HG02852 (cell line): ENCODE data around the gene MDGA2.

Source experiments
- ATAC-seq: cut with Tn5 transposase; IDR thresholded peaks from one replicate; pipeline ENCODE4 v1.9.1; 2021; ENCODE audit warnings: mild to moderate bottlenecking, moderate library complexity; ENCODE audit not compliant: unreplicated experiment

Gene MDGA2

DNA sequence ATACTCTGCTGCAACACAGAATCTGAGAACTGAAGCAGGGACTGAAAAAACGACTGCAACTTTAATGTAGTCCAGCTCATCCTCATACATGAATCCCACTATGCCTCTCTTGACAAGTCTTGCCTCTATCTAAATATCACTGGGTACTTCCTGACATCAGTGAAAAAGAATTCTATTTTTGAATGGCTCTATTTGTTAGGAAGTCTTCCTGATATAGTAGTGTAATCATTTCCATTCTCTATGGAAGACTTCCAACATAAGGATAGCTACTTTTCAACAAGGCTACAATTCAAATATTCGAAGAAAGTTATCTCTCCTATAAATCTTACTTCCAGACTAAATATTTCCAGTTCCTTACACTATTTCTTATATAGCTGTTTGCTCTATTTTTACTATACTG, 167.5 kb downstream of the MDGA2 start:
- no peak for ATAC-seq

DNA sequence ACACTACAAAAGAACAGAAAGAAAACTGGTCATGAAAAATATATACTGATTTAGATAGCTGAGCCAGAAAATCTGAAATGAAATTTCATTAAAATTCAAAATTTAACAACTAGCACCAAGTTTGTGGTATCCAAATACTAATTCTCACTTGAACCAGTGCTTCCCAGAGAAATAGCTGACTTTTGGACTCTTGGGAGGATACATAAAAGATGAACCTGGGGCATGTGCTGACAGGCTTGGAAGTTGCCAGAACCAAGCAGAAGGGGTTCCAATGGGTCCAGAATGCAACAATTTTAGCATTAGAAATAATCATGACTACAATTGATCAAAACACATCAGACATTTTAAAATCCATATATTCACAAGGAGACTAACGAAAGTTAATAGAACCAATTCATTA, 175.0 kb downstream of the MDGA2 start:
- ATAC-seq = no peak

DNA sequence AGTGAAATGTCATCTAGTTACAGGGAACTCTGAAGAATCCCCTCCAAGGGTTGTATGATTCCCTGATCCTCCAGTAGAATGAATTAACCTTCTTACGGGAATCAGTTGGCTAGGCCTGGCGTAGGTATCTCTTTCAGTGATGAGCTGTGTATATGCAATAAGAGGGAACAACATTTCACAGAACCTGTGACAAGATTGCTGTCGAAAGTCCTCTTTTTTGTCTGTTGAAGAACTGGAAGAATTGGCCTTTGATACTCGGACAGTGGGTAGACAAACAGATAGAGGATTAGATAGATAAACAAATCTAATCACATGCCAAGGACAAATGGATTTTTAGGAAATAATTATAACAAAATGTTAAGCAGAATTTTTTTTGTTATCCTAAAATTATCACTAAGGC, 184.6 kb downstream of the MDGA2 start:
- ATAC-seq = no peak

DNA sequence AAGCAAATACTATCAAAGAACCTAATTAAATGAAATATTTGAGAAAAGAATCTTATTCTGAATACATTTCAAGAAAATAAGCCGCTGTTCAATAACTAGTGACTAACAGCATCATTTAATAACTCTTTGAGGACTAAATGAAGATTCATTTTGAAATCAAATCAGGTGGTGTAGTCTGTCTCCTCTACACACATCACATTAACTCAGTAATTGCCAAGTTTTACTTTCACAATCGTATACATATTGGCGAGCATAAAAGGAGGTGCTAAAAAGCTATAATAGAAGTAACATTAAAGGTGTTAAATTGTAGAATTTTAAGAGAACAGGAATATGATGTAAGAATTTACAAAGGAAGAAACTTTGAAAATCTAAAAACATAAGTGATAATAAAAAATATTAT, 185.1 kb downstream of the MDGA2 start:
- ATAC-seq = no peak

DNA sequence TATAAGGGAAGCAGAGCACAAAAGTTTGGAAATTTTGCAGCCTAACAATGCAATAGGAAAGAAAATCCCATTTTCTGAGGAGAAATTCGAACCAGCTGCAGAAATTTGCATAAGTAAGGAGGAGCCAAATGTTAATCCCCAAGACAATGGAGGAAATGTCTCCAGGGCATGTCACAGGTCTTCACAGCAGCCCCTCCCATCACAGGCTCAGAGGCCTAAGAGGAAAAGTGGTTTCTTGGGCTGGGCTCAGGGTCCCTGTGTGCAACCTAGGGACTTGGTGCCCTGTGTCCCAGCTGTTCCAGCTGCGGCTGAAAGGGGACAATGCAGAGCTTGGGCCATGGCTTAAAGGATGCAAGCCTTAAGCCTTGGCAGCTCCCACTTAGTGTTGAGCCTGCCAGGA, 190.0 kb downstream of the MDGA2 start:
- no peak for ATAC-seq

DNA sequence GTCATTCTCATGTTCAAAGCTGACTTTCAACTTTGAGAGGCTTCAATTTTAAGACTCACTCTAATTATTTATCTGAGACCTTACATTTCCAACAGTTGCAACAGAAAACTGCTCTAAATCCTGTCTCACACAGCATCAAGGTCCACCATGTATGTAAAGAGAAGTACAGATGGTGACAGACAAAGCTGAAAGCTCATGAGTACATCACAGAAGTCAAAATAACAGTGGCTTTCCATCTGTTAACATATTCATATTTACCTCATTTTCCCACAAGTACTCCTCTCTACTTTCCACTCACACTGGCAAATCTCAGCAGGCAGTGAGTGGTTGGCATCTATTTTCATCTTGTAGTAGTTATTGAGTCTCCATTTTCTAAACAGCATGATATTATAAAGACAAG, 192.0 kb downstream of the MDGA2 start:
- ATAC-seq = no peak

DNA sequence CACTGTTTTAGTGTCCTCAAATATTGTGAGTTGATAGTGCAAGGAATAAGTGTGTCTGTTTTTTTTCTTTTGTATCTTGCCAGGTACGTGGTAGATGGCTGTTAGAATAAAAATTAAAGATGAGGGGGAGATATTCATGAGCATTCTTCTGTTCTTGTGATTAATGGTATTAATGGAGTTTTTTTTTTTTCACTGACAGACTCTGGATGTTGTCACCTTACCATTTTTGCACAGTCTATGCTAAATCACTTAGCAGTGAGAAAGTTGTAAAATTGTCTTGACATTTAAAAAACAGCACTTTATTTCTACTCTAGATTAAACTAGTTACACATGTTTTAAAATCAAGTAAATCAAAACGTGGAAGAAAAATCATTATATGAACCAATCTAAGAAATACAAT, 204.3 kb downstream of the MDGA2 start:
- ATAC-seq = no peak

DNA sequence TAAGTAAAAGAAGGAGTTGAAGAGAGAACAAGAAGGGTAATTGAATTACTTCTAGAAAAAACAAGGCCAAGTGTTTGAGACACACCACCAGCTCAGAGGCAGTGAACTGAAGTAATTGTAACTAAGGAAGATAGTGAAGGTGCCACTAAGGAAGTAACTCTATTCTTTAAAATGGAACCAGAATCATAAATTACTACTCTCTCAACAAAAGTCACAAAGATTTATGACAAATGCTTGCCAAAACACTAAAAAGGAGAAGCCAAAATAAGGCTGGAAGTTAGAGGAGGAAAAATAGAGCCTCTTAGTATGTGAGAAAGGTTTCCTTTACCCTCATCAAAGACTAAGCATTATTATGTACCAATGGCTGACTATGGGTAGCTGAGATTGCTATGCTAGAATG, 208.5 kb downstream of the MDGA2 start:
- ATAC-seq = no peak

DNA sequence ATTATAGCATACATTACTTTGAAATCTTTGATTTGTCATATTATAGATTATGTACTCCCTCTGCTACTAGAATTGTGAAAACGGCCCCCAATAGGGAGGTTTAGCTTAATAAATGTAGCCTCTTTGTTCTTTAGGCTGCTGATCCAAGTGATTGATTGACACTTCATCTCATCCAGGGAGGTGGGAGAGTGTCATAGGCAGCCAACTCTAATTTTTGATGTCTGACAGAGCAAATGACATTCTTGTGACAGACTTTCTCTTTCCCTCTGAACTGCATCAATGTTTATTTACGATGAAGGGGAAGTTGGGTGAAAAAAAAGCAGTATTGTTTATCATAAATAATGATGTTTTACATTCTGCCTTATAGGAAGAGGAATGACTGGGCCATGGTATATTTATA, 221.4 kb downstream of the MDGA2 start:
- no peak for ATAC-seq

DNA sequence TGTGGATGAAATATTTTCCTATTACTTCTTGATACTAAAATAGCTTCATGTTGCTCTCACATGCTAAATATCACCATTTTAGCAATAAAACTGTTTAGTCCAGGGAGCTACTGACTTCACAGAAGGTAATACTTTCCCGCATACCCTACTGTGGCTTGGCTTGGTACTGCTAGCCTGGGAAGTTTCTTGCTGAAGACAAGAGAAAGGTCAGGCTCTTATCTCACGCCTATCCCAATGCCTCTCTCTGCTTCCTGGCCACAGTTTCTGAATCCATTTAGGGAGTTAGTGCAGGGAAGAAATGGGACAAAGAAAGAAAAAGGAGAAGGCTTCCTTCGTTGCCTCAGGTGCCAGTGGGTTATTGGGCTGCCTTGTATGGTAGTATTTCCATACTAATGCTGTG, 228.3 kb downstream of the MDGA2 start:
- no peak for ATAC-seq

DNA sequence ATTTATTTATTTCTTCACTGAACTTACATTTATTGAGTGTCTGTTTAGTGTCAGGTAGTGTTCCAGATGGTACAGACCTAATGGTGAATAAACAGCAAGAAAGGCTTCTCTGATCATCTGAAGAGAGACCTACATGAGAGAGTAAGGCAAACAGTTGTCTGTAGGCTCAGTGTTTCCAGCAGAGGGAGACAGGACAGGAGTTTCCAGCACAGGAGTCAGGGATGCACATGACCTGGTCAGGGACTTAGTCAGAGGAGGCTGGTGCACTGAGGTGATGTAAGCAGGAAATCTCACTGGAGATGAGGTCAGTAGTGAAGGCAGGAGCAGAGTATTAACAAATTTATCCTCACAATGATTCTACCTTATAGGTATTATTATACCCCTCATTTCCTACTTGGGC, 233.2 kb downstream of the MDGA2 start:
- ATAC-seq = no peak

DNA sequence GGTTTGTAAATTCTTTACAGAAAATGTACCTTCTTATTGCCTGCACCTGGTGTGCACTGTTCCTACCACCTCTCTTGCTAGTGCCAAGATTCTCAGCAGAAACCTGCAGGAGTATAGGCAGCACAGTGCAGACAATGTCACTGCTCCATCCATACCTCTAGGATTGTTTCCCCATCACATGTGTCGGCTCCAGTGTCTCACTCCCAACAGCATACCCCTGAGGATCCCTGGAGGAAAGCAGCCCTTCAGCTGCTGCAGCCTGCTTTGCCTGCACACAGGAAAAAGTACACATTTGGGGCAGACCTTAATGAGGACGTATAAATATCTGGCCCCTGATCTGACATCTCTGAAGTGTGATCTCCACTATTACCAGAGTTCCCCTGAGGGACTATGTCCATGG, 235.5 kb downstream of the MDGA2 start:
- ATAC-seq = no peak

DNA sequence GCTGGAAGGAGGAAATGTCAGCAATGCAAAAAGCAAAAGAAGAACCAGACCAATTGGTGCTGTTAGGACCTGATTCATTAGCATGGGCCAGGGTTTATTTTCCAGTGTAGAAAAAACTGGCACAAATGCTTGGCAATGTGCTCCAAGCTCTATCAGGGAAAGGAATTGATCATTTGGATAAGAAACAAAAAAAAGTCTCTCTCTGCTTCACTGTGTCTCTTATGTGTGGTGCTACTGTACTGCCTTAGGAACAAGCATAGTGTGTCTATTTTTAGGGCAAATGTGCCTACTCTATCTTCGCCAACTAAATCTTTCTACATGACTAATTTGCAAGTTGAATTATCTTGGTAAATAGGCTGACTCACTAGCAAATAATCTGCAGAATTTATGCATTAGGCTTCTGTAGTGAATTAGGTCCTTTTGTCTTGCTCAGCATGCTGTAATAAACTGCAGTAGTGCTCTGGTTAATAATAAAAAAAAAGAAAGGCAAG, 236.7 kb downstream of the MDGA2 start:
- no peak for ATAC-seq

DNA sequence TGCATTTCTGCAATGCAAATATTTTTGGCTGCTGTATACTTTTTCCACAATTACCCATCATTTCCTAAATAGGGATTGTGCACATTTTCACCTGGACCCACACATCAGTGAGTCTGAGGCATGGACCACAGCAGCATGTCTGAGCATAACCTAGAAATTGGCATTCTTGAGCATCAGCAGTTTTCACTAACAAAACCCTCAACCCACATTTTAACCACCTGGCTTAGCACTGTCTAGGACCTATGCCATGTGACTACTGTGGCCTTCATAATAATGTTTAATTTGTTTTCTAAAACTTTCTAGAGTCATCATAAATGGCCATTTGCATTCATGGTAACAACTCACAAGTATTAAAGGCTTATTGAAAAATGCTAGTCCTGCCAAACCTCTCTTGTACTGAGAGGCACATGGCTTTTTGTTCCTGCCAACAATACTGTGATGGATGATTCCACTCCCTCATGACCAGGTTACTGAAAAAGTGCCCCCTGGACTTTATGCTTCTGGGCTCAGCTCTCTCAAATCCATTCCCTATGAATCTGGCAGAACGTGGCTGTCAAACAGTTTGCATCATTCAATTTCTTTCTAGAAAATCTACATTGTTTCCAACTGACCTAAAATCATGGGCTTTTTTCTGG, 240.0 kb downstream of the MDGA2 start:
- ATAC-seq = no peak

DNA sequence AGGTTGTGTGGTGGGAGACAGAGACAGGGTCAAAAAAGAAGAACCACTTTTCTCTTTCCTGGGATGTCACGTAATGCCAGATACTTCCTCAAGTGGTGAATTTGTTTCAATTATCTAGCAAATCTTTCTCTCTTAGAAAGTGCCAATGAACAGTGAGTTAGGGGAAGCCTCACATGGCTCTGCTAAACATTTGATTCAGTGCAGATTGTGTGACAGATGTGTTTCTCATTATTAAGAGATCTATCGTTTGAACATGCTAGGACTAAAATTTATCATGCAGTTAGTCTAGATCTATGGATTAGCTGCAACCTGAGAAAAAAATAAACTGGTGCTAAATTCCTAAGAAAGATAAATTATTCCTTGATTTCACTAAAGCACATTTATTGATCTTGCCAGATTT, 247.8 kb downstream of the MDGA2 start:
- ATAC-seq = no peak

DNA sequence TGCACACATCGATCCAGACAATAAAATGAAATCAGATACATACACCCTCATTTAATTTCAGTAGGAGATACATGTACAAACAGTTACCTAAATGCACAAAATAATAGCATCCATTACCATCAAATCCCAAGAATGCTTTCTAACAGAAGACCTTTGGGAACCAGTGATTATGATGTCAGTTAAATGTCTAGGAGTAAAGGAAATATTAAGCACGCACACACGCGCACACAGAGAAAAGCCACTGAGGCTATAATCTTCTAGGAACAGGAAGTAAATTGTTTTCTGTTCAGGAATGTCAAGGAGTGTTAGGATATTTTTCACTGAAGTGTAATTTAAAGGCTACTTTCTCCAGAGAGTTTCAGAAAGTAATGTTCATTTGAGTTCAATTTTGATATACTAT, 250.1 kb downstream of the MDGA2 start:
- ATAC-seq = no peak

DNA sequence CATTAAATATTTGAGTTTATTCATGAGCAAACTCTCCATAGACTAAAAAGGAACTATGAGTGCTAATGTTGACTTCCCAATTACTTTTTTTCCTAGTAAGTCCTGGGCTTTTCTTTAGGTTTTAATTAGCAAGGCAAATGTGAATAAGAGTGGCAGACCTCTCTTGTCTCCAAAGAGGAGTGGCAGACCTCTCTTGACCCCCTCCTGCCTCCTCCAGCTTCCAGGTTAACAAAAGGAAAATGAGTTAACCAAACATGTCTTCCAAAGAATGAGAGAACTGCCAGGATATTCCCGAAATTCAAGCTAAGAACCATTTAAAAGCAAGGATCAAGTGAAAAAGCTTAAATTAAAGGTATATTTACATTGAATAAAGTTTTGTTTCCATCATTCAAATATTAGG, 253.2 kb downstream of the MDGA2 start:
- no peak for ATAC-seq

DNA sequence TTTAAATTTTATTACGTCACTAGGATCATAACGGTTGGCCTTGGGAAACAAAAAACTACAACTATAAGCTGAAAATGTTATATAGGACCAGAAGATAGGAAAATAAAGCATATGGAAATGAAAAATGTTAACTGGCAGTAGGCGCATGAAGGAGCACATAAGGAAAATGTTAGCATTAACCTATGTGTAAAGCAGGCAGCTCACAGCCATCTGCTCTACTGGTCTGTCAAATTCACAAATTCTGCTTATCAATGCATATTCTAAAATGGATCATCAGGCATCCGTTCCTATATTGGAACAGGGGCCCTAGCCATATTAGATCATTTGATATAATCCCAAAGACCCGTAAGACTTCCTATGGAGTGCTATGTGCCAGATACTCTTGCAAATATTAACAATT, 263.9 kb downstream of the MDGA2 start:
- no peak for ATAC-seq

DNA sequence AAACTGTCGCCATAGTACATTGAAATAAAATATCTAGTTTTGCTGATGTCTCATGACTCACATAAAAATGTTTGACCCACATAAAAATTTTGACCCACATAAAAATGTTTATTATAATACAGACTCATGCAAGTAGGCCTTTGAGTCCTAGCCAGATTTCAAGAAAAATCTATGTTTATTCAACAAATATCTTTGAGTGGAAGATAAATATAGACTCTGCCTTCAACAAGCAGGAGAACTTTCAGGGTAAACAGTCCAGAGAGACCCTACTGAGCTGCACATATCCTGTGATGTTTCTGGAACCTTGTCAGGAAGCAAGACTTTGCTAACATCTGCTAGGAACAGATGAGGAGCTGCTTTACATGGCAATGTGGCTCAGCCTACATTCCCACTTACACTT, 283.1 kb downstream of the MDGA2 start:
- ATAC-seq = no peak

DNA sequence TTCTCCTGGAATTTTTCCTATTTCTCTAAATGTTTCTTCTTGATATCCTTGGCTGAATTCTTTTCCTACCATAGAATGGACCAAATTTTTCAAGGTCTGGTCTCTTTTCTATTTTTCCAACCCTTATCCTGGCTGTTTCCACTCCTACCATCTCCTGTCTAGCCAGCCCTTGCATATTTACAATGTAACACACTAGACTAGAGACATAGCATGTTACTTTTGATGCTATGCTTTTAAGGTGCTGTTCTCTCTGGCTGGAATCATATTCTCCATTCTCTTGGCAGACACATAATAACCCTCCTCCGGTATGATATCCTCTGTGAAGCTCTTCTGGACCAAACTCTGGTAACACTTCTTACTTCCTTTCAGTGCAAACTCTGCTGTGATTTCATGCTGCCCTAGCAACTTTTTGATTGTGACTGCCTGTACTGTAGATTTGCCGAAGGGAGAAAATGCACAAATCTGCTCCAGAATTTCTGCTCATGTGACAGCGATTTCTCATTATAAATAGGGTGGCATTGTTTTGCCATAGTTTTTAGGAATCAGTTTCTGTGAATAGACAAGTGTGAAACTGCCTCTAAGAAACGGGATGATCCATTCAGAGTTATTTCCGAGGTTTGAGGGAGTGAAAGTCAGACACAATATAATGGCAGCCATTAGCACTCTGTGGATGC, 284.4 kb downstream of the MDGA2 start:
- no peak for ATAC-seq

DNA sequence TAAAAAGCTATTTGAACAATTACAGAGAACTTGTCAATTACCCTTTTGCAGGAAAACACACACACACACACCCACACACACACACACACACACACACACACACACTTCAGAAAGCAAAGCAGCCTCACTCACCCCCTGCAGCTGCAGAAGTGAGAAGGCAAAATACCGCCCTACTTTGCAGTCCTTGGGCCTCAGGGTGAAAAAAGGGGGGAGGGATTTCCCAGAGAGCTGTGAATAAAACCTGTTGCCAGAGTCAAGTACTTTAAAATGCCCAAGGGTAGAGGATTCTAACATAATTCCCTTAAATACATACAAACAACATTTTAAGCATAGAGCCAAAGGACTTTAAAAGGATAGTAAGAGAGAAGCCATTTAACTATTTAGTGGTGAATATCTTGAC, 285.9 kb downstream of the MDGA2 start:
- no peak for ATAC-seq

DNA sequence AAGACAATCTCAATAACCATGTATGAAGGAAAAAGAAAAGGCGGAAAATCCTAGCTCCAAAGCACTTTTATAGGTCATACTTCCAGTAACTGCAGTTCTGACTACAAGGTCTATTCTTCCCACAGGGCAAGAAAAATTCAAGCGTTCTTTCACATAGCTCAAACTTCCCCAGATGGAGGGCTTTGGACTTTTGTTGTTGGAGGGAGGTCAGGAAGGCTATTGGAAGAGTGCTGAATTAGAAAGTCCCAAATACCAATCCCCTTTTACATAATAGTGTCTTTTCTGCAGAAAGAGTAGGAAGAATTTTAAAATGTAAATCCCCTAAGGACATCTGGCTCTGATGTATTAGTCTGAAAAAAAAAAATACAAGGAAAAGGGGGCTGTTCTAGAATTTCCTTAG, 309.4 kb downstream of the MDGA2 start:
- no peak for ATAC-seq

DNA sequence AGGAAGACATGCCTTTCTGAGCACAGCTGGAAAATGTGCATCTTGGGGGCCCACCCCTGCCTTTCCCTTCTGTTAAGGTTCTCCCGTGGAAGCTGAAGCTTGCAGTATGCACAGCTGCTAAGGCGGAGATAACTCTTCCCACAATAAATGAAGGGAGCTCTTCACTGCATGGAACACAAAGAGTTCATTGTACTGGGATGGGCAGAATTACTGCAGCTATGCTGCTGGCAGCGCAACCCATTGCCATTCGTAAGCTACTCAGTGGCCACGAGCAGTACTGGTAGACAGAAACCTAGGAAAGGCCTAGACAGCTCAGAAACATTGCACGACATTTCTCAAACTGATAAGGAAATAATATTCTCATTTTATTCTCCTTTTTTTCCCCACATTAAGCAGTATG, 310.2 kb downstream of the MDGA2 start:
- no peak for ATAC-seq
